Prostate gland (tissue), 2 donors: ENCODE data around the gene APAF1. TPM values are rescaled to one million over a fixed set of nuclear protein-coding genes. Genes with fewer than 3 reads are reported as not detected.

ENCODE experiments used
- DNase-seq: peaks from one replicate; pipeline ENCODE4 v3.0.0-alpha.2; 2019; ENCODE audit warnings: low spot score
- H3K27ac ChIP-seq, 2 donors: fragments of 200-600 bp; sonication (generic); 2 replicates each; pipeline ENCODE4 v1.5.1; 2017 to 2019
- H3K27me3 ChIP-seq: fragments of 200-600 bp; sonication (generic); replicated peaks from 2 replicates; pipeline ENCODE4 v1.5.1; 2019; ENCODE audit not compliant: insufficient read depth
- H3K36me3 ChIP-seq, 2 donors: fragments of 200-600 bp; sonication (generic); 1 replicate in 1 of 2; 2 replicates in 1 of 2; pipeline versions ENCODE4 v1.5.1 to v1.8.1; 2017 to 2019
- H3K4me1 ChIP-seq: fragments of 200-600 bp; sonication (generic); replicated peaks from 2 replicates; pipeline ENCODE4 v1.5.1; 2019
- H3K4me3 ChIP-seq, 2 donors: fragments of 200-600 bp; sonication (generic); 2 replicates each; pipeline ENCODE4 v1.5.1; 2017 to 2019
- H3K9me3 ChIP-seq: fragments of 200-600 bp; sonication (generic); 2 replicates; pipeline ENCODE4 v1.5.1; 2017
- CTCF ChIP-seq, 4 experiments: fragments of 200-600 bp in 2 of 4; fragments of 450-650 bp in 2 of 4; sonication (generic) in 2 of 4; IDR thresholded peaks; 1 replicate in 3 of 4; 2 replicates in 1 of 4; pipeline ENCODE4 v1.5.1; 2016 to 2019; ENCODE audit warnings: antibody characterized with exemption in 4 of 4, mild to moderate bottlenecking in 2 of 4, moderate library complexity in 2 of 4
- POLR2A ChIP-seq: fragments of 450-650 bp; IDR thresholded peaks from one replicate; pipeline ENCODE4 v1.6.1; 2016; ENCODE audit warnings: antibody characterized with exemption, mild to moderate bottlenecking
- POLR2AphosphoS5 ChIP-seq: sonication (generic); formaldehyde crosslinking; IDR thresholded peaks from one replicate; pipeline ENCODE4 v1.6.1; 2017; ENCODE audit warnings: antibody characterized with exemption
- WGBS: methylation state at CpG from one replicate; pipeline ENCODE4 v1.1.5; 2018; 5-methylcytosine and 5-hydroxymethylcytosine counted together
- intact Hi-C: fragments of 100-400 bp; cut with DNase I; formaldehyde crosslinking; loops from one replicate; pipeline ENCODE4 v1.14.2; 2022
- total RNA-seq, 2 donors: library from RNA; depleted of rRNA; stranded (reverse); fragments of >200 nt; gene quantifications; one replicate each; pipeline ENCODE4 v1.1.0, GENCODE V29; 2016

APAF1 gene
- total RNA-seq, 2 donors from 2014 or later, result 9.4 to 11.6 TPM

DNA sequence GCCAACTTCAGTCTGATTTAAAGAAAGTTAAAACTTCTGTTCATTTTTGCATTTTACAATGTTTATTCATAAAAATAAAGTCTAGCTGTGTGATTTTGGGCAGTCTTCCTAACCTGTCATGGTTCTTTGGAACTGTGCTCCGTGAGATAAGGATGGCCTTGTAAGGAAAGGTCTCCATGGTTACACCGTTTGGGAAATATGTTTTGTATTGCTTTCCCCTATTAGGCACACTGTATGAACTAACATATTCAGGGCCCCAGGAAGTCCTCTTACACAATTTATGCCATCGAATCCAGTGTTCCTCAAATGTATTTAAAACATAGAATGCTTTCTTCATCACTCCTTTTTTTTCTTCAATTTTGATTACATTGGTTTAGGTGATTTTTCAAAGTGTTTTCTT lies 54.5 kb downstream of the APAF1 start:
- intact Hi-C loops, result loop anchor here (5.0 kb wide), 1 partner anchor 298 kb away; no protein-coding TSS in a partner anchor
- Histone ChIP-seq H3K36me3 (no peaks in the 10 kb centered on the region), H3K4me3 (no peak overlapping the region), H3K9me3 (no peaks in the 10 kb centered on the region), H3K27ac (no peak overlapping the region), H3K4me1 (no peaks in the 10 kb centered on the region), H3K27me3 (no peaks in the 10 kb centered on the region)
- no peak for TF ChIP-seq POLR2AphosphoS5
- TF ChIP-seq POLR2A, result no peak
- no peak for TF ChIP-seq CTCF (IDR thresholded peaks at IDR 0.05)
- no peak for DNase-seq
- 46% methylated on average over 3 of the region's 3 CpGs for WGBS

DNA sequence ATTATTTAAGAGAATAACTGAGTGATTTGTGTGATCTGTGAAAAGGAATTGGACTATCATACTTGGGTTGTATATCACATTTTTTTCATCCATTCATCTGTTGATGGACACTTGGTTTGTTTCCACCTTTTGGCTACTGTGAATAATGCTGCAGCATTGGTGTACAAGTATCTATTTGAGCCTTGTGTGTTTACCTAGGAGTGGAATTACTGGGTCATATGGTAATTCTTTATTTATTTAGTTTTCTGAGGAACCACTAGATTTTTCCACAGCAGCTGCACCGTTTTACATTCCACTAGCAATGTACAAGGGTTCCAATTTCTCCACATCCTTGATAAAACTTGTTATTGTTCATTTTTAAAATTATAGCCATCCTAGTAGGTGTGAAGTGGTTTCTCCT lies 56.1 kb downstream of the APAF1 start:
- intact Hi-C loops, result no loop called here
- H3K27me3 ChIP-seq, result no peaks in the 10 kb centered on the region
- TF ChIP-seq CTCF (IDR thresholded peaks at IDR 0.05) (no peak), POLR2AphosphoS5 (peak; percentile 44)
- no peaks in the 10 kb centered on the region for H3K4me1 ChIP-seq
- H3K9me3 ChIP-seq, result no peaks in the 10 kb centered on the region
- no peak overlapping the region for H3K4me3 ChIP-seq
- no peak overlapping the region for H3K27ac ChIP-seq
- DNase-seq, result no peak
- WGBS, result 14% methylated on average over 1 of the region's 1 CpG
- H3K36me3 ChIP-seq, result no peaks in the 10 kb centered on the region

DNA sequence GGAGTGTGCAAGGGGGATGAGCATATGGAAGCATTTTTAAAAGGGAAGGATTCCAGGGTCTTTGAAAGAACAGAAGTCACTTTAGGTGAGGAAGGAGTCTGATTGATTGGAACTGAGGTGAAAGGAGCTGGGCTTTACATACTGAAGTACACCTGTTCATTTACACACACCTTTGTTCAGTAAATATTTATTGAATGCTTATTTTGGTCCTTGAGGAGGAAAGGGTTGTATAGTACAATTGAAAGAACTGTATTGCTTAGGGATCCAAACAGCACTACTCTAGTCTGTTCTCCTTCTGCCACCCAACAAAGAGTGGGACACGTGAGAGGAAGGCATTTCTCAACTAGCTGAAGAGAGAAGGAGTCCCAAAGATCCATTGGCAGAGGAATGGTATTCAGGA lies 63.9 kb downstream of the APAF1 start:
- Histone ChIP-seq H3K36me3 (no peaks in the 10 kb centered on the region), H3K9me3 (no peaks in the 10 kb centered on the region)
- TF ChIP-seq POLR2AphosphoS5 (no peak), POLR2A (no peak), CTCF (IDR thresholded peaks at IDR 0.05) (no peak)

GRCh38 chr12:98714426-98714825 lies 69.3 kb downstream of the APAF1 start:
- TF ChIP-seq POLR2A (no peak), POLR2AphosphoS5 (no peak), CTCF (IDR thresholded peaks at IDR 0.05) (no peak)
- no peak for DNase-seq
- intact Hi-C loops, result no loop called here
- H3K4me3 ChIP-seq, result no peak overlapping the region
- WGBS, result 74% methylated on average over 4 of the region's 4 CpGs
- H3K9me3 ChIP-seq, result no peaks in the 10 kb centered on the region
- H3K36me3 ChIP-seq, result no peaks in the 10 kb centered on the region
- no peak overlapping the region for H3K27ac ChIP-seq
- no peaks in the 10 kb centered on the region for H3K27me3 ChIP-seq
- no peaks in the 10 kb centered on the region for H3K4me1 ChIP-seq

More for the DNA sequence above, 63.9 kb downstream of the APAF1 start:
- H3K27me3 ChIP-seq, result no peaks in the 10 kb centered on the region
- no peak overlapping the region for H3K4me3 ChIP-seq
- H3K27ac ChIP-seq, result no peak overlapping the region
- no peak for DNase-seq
- intact Hi-C loops, result no loop called here
- H3K4me1 ChIP-seq, result no peaks in the 10 kb centered on the region
- WGBS, result 95% methylated on average over 1 of the region's 1 CpG

GRCh38 chr12:98719515-98720504 lies 74.7 kb downstream of the APAF1 start:
- Histone ChIP-seq H3K4me3 (no peak overlapping the region), H3K27me3 (no peaks in the 10 kb centered on the region), H3K9me3 (no peaks in the 10 kb centered on the region), H3K36me3 (no peaks in the 10 kb centered on the region), H3K4me1 (no peaks in the 10 kb centered on the region), H3K27ac (no peak overlapping the region)
- WGBS, result 93% methylated on average over 6 of the region's 6 CpGs
- DNase-seq, result no peak
- intact Hi-C loops, result no loop called here
- TF ChIP-seq POLR2A, result no peak
- TF ChIP-seq CTCF (IDR thresholded peaks at IDR 0.05), result no peak
- TF ChIP-seq POLR2AphosphoS5, result no peak
